ENCODE data around the gene MARCHF2. TPM values are rescaled to one million over a fixed set of nuclear protein-coding genes. Genes with fewer than 3 reads are reported as not detected.

The MARCHF2 gene
- total and polyA plus RNA-seq, 9 of the 15 experiments (the other 6 are each of a cell fraction or from before 2014, with no cell fraction given), result 0.39 to 6.4 (median 2.2) TPM

DNA sequence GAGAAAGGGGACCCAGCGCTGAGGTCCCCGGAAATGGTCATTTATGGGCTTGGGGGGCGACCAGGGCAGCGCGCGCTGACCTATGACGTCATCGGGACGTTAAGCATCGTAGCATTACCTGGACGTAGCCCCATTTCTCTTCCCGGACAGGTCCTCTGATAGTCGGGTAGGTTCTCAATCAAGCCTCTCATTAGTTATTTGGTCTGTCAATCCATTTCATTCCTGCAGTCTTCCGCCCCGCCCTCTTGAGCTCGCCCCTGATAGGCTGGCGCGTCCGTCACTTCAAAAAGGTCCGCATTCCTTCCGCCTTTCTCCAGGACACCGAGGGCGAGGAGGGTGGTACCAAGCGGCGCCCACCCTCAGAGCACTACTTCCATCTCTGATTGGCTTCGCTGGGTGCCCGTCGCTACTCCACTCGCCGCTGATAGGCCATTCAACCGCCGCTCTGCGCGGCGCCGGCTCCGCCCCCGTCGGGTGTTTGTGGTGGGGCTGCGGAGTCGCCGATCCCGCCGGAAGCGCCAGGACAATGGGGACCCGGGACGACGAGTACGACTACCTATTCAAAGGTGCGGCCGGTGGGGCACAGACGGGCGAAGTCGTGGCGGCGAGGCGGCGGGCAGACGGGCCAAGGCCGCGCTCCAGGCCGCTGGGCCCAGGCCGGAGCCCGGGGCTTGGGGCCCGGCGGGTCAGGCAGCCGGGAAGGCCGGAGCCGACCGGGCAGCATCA lies 23.1 kb upstream of the MARCHF2 start, which contains the start of gene RAB11B (continued):
- TF ChIP-seq DDX20 (tag; IDR thresholded peaks at IDR 0.05; ENCODE audit: low read depth) (no peak), MIER1 (IDR thresholded peaks at IDR 0.05; ENCODE audit: low read depth) (no peak), ZNF384 (IDR thresholded peaks at IDR 0.05; ENCODE audit: low read depth, low read length) (peak; percentile 6; the same call in 1 of the 2 replicates), ETV1 (tag; conservative IDR thresholded peaks at IDR 0.05; ENCODE audit: low read depth) (peak; percentile 66), POLR3G (IDR thresholded peaks at IDR 0.05; ENCODE audit: extremely low read depth, insufficient read length, insufficient replicate concordance) (no peak), SP2 (IDR thresholded peaks at IDR 0.05; ENCODE audit: extremely low read depth, low read depth, low read length, poor library complexity, severe bottlenecking) (peak; percentile 89), NELFE (IDR thresholded peaks at IDR 0.05; ENCODE audit: insufficient read depth, insufficient read length) (no peak), ZNF175 (CRISPR knock-in tag; IDR thresholded peaks at IDR 0.05; ENCODE audit: low read depth) (no peak), EHMT2 (IDR thresholded peaks at IDR 0.05) (peak; percentile 6; the same call in 1 of the 2 replicates), DACH1 (IDR thresholded peaks at IDR 0.05; ENCODE audit: partially characterized antibody) (no peak), KAT8 (IDR thresholded peaks at IDR 0.05; ENCODE audit: low read depth) (no peak), CHD1 (IDR thresholded peaks at IDR 0.05; ENCODE audit: low read length) (peak; percentile 100), ARID2 (IDR thresholded peaks at IDR 0.05) (no peak), ZNF780A (CRISPR knock-in tag; IDR thresholded peaks at IDR 0.05) (no peak), ELF1 (tag; IDR thresholded peaks at IDR 0.05) (peak; percentile 93), NR3C1 (CRISPR knock-in tag; IDR thresholded peaks at IDR 0.05) (no peak), MCM5 (IDR thresholded peaks at IDR 0.05; ENCODE audit: low read depth) (no peak), ZNF586 (CRISPR knock-in tag; conservative IDR thresholded peaks at IDR 0.05) (no peak)
- TF ChIP-seq, protein P1, sequence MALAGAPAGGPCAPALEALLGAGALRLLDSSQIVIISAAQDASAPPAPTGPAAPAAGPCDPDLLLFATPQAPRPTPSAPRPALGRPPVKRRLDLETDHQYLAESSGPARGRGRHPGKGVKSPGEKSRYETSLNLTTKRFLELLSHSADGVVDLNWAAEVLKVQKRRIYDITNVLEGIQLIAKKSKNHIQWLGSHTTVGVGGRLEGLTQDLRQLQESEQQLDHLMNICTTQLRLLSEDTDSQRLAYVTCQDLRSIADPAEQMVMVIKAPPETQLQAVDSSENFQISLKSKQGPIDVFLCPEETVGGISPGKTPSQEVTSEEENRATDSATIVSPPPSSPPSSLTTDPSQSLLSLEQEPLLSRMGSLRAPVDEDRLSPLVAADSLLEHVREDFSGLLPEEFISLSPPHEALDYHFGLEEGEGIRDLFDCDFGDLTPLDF (CRISPR knock-in tag; IDR thresholded peaks at IDR 0.05), result no peak; the same call in 1 of the 2 replicates
- TF ChIP-seq, protein P2, sequence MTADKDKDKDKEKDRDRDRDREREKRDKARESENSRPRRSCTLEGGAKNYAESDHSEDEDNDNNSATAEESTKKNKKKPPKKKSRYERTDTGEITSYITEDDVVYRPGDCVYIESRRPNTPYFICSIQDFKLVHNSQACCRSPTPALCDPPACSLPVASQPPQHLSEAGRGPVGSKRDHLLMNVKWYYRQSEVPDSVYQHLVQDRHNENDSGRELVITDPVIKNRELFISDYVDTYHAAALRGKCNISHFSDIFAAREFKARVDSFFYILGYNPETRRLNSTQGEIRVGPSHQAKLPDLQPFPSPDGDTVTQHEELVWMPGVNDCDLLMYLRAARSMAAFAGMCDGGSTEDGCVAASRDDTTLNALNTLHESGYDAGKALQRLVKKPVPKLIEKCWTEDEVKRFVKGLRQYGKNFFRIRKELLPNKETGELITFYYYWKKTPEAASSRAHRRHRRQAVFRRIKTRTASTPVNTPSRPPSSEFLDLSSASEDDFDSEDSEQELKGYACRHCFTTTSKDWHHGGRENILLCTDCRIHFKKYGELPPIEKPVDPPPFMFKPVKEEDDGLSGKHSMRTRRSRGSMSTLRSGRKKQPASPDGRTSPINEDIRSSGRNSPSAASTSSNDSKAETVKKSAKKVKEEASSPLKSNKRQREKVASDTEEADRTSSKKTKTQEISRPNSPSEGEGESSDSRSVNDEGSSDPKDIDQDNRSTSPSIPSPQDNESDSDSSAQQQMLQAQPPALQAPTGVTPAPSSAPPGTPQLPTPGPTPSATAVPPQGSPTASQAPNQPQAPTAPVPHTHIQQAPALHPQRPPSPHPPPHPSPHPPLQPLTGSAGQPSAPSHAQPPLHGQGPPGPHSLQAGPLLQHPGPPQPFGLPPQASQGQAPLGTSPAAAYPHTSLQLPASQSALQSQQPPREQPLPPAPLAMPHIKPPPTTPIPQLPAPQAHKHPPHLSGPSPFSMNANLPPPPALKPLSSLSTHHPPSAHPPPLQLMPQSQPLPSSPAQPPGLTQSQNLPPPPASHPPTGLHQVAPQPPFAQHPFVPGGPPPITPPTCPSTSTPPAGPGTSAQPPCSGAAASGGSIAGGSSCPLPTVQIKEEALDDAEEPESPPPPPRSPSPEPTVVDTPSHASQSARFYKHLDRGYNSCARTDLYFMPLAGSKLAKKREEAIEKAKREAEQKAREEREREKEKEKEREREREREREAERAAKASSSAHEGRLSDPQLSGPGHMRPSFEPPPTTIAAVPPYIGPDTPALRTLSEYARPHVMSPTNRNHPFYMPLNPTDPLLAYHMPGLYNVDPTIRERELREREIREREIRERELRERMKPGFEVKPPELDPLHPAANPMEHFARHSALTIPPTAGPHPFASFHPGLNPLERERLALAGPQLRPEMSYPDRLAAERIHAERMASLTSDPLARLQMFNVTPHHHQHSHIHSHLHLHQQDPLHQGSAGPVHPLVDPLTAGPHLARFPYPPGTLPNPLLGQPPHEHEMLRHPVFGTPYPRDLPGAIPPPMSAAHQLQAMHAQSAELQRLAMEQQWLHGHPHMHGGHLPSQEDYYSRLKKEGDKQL (CRISPR knock-in tag; IDR thresholded peaks at IDR 0.05; ENCODE audit: borderline replicate concordance), result no peak
- TF ChIP-seq, protein P3, sequence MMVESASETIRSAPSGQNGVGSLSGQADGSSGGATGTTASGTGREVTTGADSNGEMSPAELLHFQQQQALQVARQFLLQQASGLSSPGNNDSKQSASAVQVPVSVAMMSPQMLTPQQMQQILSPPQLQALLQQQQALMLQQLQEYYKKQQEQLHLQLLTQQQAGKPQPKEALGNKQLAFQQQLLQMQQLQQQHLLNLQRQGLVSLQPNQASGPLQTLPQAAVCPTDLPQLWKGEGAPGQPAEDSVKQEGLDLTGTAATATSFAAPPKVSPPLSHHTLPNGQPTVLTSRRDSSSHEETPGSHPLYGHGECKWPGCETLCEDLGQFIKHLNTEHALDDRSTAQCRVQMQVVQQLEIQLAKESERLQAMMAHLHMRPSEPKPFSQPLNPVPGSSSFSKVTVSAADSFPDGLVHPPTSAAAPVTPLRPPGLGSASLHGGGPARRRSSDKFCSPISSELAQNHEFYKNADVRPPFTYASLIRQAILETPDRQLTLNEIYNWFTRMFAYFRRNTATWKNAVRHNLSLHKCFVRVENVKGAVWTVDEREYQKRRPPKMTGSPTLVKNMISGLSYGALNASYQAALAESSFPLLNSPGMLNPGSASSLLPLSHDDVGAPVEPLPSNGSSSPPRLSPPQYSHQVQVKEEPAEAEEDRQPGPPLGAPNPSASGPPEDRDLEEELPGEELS (CRISPR knock-in tag; IDR thresholded peaks at IDR 0.05; ENCODE audit: borderline replicate concordance), result no peak
